T-cell (primary cell): ENCODE measurements around the gene ST3GAL3. TPM values are rescaled to one million over a fixed set of nuclear protein-coding genes. Genes with fewer than 3 reads are reported as not detected.

ENCODE experiments used
- ATAC-seq, 4 experiments: fragments of 200-7000 bp in 3 of 4; fragments of 150-1000 bp in 1 of 4; cut with Tn5 transposase; replicated peaks in 1 of 4; 1 replicate in 3 of 4; 2 replicates in 1 of 4; pipeline ENCODE4 v1.10.0; 2021; ENCODE audit warnings: moderate library complexity in 3 of 4, mild to moderate bottlenecking in 2 of 4, moderate number of reproducible peaks in 1 of 4
- CTCF ChIA-PET, 2 donors: fragments of 300-600 bp; sonication (Branson Sonifier 250); formaldehyde crosslinking; loops; one replicate each; lab custom pipeline; 2022; ENCODE audit warnings: antibody characterized with exemption in 2 of 2; lab: Charles Lee
- POLR2A ChIA-PET, 2 donors: fragments of 300-600 bp; sonication (Branson Sonifier 250); formaldehyde crosslinking; loops; one replicate each; lab custom pipeline; 2022; ENCODE audit warnings: antibody characterized with exemption in 2 of 2; lab: Charles Lee
- DNase-seq, 35 experiments: peaks; one replicate each; pipeline versions ENCODE4 v3.0.0 to v3.0.0-alpha.2; 2013 to 2023
- H3K27ac ChIP-seq: one replicate; pipeline ENCODE4 v1.5.1; 2013; ENCODE audit warnings: low read length
- H3K27me3 ChIP-seq, 2 experiments: replicated peaks in 1 of 2; 1 replicate in 1 of 2; 2 replicates in 1 of 2; pipeline versions ENCODE4 v1.6.1 to v1.7.0; 2013; ENCODE audit warnings: low read length in 1 of 2, mixed read lengths in 1 of 2; ENCODE audit not compliant: control insufficient read depth in 2 of 2, insufficient read depth in 2 of 2; ENCODE audit errors: extremely low read depth in 1 of 2
- H3K36me3 ChIP-seq, 2 donors: 1 replicate in 1 of 2; 2 replicates in 1 of 2; pipeline versions ENCODE4 v1.6.1 to v1.7.0; 2013; ENCODE audit warnings: low read length in 1 of 2; ENCODE audit not compliant: control insufficient read depth in 2 of 2, insufficient read depth in 1 of 2; ENCODE audit errors: extremely low read depth in 1 of 2
- H3K4me1 ChIP-seq, 2 experiments: 1 replicate in 1 of 2; 2 replicates in 1 of 2; pipeline versions ENCODE4 v1.6.1 to v1.7.0; 2013; ENCODE audit warnings: low read length in 2 of 2, mixed read lengths in 1 of 2; ENCODE audit not compliant: insufficient read depth in 2 of 2, control insufficient read depth in 1 of 2; ENCODE audit errors: extremely low read depth in 1 of 2
- H3K4me3 ChIP-seq, 2 donors: 1 replicate in 1 of 2; 2 replicates in 1 of 2; pipeline versions ENCODE4 v1.5.1 to v1.7.0; 2013; ENCODE audit warnings: mild to moderate bottlenecking in 2 of 2, low read length in 1 of 2, moderate library complexity in 1 of 2; ENCODE audit not compliant: control insufficient read depth in 1 of 2; ENCODE audit errors: extremely low read depth in 1 of 2
- H3K9me3 ChIP-seq: 2 replicates; pipeline ENCODE4 v1.7.0; 2013
- H3K27ac Mint-ChIP-seq, 2 donors: one replicate each; pipeline ENCODE4 v1.8.0; 2020 to 2021; ENCODE audit warnings: mild to moderate bottlenecking in 2 of 2, mixed read lengths in 2 of 2
- H3K27me3 Mint-ChIP-seq, 2 donors: one replicate each; pipeline ENCODE4 v1.8.0; 2021 to 2022; ENCODE audit warnings: mixed read lengths in 2 of 2
- H3K36me3 Mint-ChIP-seq: one replicate; pipeline ENCODE4 v1.8.0; 2021; ENCODE audit warnings: mixed read lengths
- H3K4me1 Mint-ChIP-seq, 3 donors: one replicate each; pipeline ENCODE4 v1.8.0; 2020 to 2022; ENCODE audit warnings: mixed read lengths in 3 of 3, mild to moderate bottlenecking in 1 of 3
- H3K4me3 Mint-ChIP-seq, 3 donors: one replicate each; pipeline ENCODE4 v1.8.0; 2020 to 2022; ENCODE audit warnings: mild to moderate bottlenecking in 3 of 3, mixed read lengths in 3 of 3, moderate library complexity in 3 of 3
- H3K9me3 Mint-ChIP-seq, 3 donors: one replicate each; pipeline ENCODE4 v1.8.0; 2020 to 2022; ENCODE audit warnings: mixed read lengths in 3 of 3
- WGBS: methylation state at CpG from one replicate; pipeline ENCODE4 v1.1.5; 2013; ENCODE audit warnings: missing lambda C conversion rate; ENCODE audit not compliant: insufficient coverage; 5-methylcytosine and 5-hydroxymethylcytosine counted together
- total RNA-seq, 35 experiments: library from RNA in 6 of 35; stranded (reverse) in 6 of 35; fragments of 120-200 nt in 1 of 35; gene quantifications; one replicate each; pipeline versions ENCODE4 v1.2.1 to v1.2.4 and lab custom pipeline; 2013 to 2026

The ST3GAL3 gene
- total RNA-seq, 5 donors from 2014 or later (not counting 1 experiment from before 2014, with no cell fraction given): 21.9 to 29.8 (median 24.4) TPM

GRCh38 chr1:43691871-43692815 lies 15.2 kb upstream of the ST3GAL3 start:
- no peaks in the 10 kb centered on the region for H3K27me3 Mint-ChIP-seq
- ATAC-seq (no peak), DNase-seq (no peak)
- ChIA-PET POLR2A (no interaction called here), CTCF (interaction anchor here in 1 of 2 donors (0.5 kb wide), 1 partner anchor 1142 kb away, joined by 3 read pairs; no protein-coding TSS in a partner anchor)
- Histone ChIP-seq H3K27ac (no peak overlapping the region), H3K27me3 (no peaks in the 10 kb centered on the region), H3K36me3 (peaks cover 42 to 98% of the 10 kb centered on the region in 2 donors), H3K4me1 (no peaks in the 10 kb centered on the region), H3K9me3 (no peaks in the 10 kb centered on the region), H3K4me3 (no peak overlapping the region)
- H3K36me3 Mint-ChIP-seq: peaks cover 51% of the 10 kb centered on the region
- no peak overlapping the region for H3K27ac Mint-ChIP-seq
- 94% methylated on average over 10 of the region's 10 CpGs for WGBS
- H3K4me1 Mint-ChIP-seq: no peaks in the 10 kb centered on the region
- no peaks in the 10 kb centered on the region for H3K9me3 Mint-ChIP-seq
- H3K4me3 Mint-ChIP-seq: no peak overlapping the region

- CTCF ChIA-PET: no interaction called here
- Histone ChIP-seq H3K4me1 (no peaks in the 10 kb centered on the region), H3K27ac (no peak overlapping the region), H3K4me3 (no peak overlapping the region), H3K9me3 (no peaks in the 10 kb centered on the region), H3K36me3 (peaks cover 36 to 98% of the 10 kb centered on the region in 2 donors), H3K27me3 (no peaks in the 10 kb centered on the region)
- Mint-ChIP-seq H3K36me3 (peaks cover 44% of the 10 kb centered on the region), H3K9me3 (no peaks in the 10 kb centered on the region), H3K27me3 (no peaks in the 10 kb centered on the region), H3K4me3 (no peak overlapping the region), H3K27ac (peak overlapping the region in 1 of 2 donors; percentile 3), H3K4me1 (no peaks in the 10 kb centered on the region)
- POLR2A ChIA-PET: no interaction called here
- ATAC-seq (no peak), DNase-seq (no peak)
- WGBS: 100% methylated on average over 2 of the region's 6 CpGs
These were observed 14.0 kb upstream of the ST3GAL3 start for GRCh38 chr1:43693371-43693770.

GRCh38 chr1:43699281-43699680 lies 8.1 kb upstream of the ST3GAL3 start:
- no peak for DNase-seq
- ChIA-PET CTCF (no interaction called here), POLR2A (no interaction called here)
- no peak for ATAC-seq
- no peaks in the 10 kb centered on the region for H3K4me1 ChIP-seq
- no peaks in the 10 kb centered on the region for H3K27me3 ChIP-seq
- no peak overlapping the region for H3K4me3 ChIP-seq
- H3K27ac ChIP-seq: no peak overlapping the region
- 100% methylated on average over 2 of the region's 5 CpGs for WGBS
- Mint-ChIP-seq H3K27me3 (no peaks in the 10 kb centered on the region), H3K4me3 (no peak overlapping the region), H3K9me3 (no peaks in the 10 kb centered on the region), H3K36me3 (peaks cover 24% of the 10 kb centered on the region), H3K4me1 (no peaks in the 10 kb centered on the region), H3K27ac (no peak overlapping the region)
- no peaks in the 10 kb centered on the region for H3K9me3 ChIP-seq
- peaks cover 12 to 84% of the 10 kb centered on the region in 2 donors for H3K36me3 ChIP-seq

GRCh38 chr1:43703836-43704235 lies 3.5 kb upstream of the ST3GAL3 start:
- Mint-ChIP-seq H3K4me1 (peaks cover 6 to 24% (median 23%) of the 10 kb centered on the region in 3 donors), H3K36me3 (peaks cover 24% of the 10 kb centered on the region), H3K9me3 (no peaks in the 10 kb centered on the region), H3K27ac (no peak overlapping the region), H3K4me3 (no peak overlapping the region), H3K27me3 (no peaks in the 10 kb centered on the region)
- H3K36me3 ChIP-seq: peaks cover 8 to 42% of the 10 kb centered on the region in 2 donors
- no peak for DNase-seq
- peaks cover 7 to 16% of the 10 kb centered on the region in 2 experiments for H3K4me1 ChIP-seq
- H3K27ac ChIP-seq: no peak overlapping the region
- CTCF ChIA-PET: no interaction called here
- no peak for ATAC-seq
- H3K27me3 ChIP-seq: no peaks in the 10 kb centered on the region
- H3K9me3 ChIP-seq: no peaks in the 10 kb centered on the region
- no peak overlapping the region for H3K4me3 ChIP-seq
- POLR2A ChIA-PET: no interaction called here

GRCh38 chr1:43704838-43705237 lies 2.5 kb upstream of the ST3GAL3 start:
- Histone ChIP-seq H3K9me3 (no peaks in the 10 kb centered on the region), H3K4me1 (peaks cover 7 to 16% of the 10 kb centered on the region in 2 experiments), H3K27me3 (no peaks in the 10 kb centered on the region), H3K36me3 (peaks cover 6 to 39% of the 10 kb centered on the region in 2 donors), H3K27ac (no peak overlapping the region), H3K4me3 (no peak overlapping the region)
- peaks cover 6 to 26% (median 26%) of the 10 kb centered on the region in 3 donors for H3K4me1 Mint-ChIP-seq
- 86% methylated on average over 1 of the region's 2 CpGs for WGBS
- peak overlapping the region in 1 of 2 donors; percentile 28 for H3K27ac Mint-ChIP-seq
- H3K27me3 Mint-ChIP-seq: no peaks in the 10 kb centered on the region
- H3K4me3 Mint-ChIP-seq: no peak overlapping the region
- no peaks in the 10 kb centered on the region for H3K9me3 Mint-ChIP-seq
- no peak for ATAC-seq
- ChIA-PET POLR2A (no interaction called here), CTCF (no interaction called here)
- peaks cover 24% of the 10 kb centered on the region for H3K36me3 Mint-ChIP-seq
- peak in 1 of 35 experiments; percentile 7 for DNase-seq

GRCh38 chr1:43705334-43705733 lies 2.0 kb upstream of the ST3GAL3 start:
- H3K4me3 ChIP-seq: no peak overlapping the region
- no peaks in the 10 kb centered on the region for H3K27me3 ChIP-seq
- H3K4me1 ChIP-seq: peaks cover 7 to 16% of the 10 kb centered on the region in 2 experiments
- peaks cover 8 to 27% (median 26%) of the 10 kb centered on the region in 3 donors for H3K4me1 Mint-ChIP-seq
- peak overlapping the region; percentile 82 to 89 (median 84) for H3K4me3 Mint-ChIP-seq
- H3K27ac Mint-ChIP-seq: no peak overlapping the region
- 95% methylated on average over 3 of the region's 4 CpGs for WGBS
- H3K9me3 ChIP-seq: no peaks in the 10 kb centered on the region
- no peaks in the 10 kb centered on the region for H3K9me3 Mint-ChIP-seq
- CTCF ChIA-PET: interaction anchor here in 1 of 2 donors (0.6 kb wide), 1 partner anchor 107 kb away, joined by 3 read pairs; no protein-coding TSS in a partner anchor
- ATAC-seq (no peak), DNase-seq (no peak)
- H3K36me3 Mint-ChIP-seq: peaks cover 26% of the 10 kb centered on the region
- H3K27me3 Mint-ChIP-seq: no peaks in the 10 kb centered on the region
- no peak overlapping the region for H3K27ac ChIP-seq
- POLR2A ChIA-PET: interaction anchor here in 1 of 2 donors (0.6 kb wide), 1 partner anchor 173 kb away, joined by 3 read pairs; no protein-coding TSS in a partner anchor
- peaks cover 3 to 34% of the 10 kb centered on the region in 2 donors for H3K36me3 ChIP-seq
